ENCODE data around the gene ZNF831. TPM values are rescaled to one million over a fixed set of nuclear protein-coding genes. Genes with fewer than 3 reads are reported as not detected.

Gene ZNF831
- total RNA-seq, 4 donors from 2014 or later: under 0.01 to 1.8 (median 0.87) TPM

- H3K4me3 ChIP-seq: no peak overlapping the region
- H3K36me3 ChIP-seq: no peaks in the 10 kb centered on the region
- no peak for TF ChIP-seq CTCF (IDR thresholded peaks at IDR 0.05)
- TF ChIP-seq POLR2A (IDR thresholded peaks at IDR 0.05): no peak
- no peak for TF ChIP-seq EP300 (IDR thresholded peaks at IDR 0.05)
- peaks cover 0 to 12% of the 10 kb centered on the region in 2 donors for H3K27me3 ChIP-seq
- no peaks in the 10 kb centered on the region for H3K9me3 ChIP-seq
- WGBS, 2 donors: 52 to 63% methylated on average over 2 of the region's 2 CpGs
- DNase-seq (ENCODE audit: low spot score in 2 of 2): no peak
- H3K27ac ChIP-seq: no peak overlapping the region
- H3K4me1 ChIP-seq: no peaks in the 10 kb centered on the region
Observed at GRCh38 chr20:59258221-59258621, 94.6 kb downstream of the ZNF831 start.

DNA sequence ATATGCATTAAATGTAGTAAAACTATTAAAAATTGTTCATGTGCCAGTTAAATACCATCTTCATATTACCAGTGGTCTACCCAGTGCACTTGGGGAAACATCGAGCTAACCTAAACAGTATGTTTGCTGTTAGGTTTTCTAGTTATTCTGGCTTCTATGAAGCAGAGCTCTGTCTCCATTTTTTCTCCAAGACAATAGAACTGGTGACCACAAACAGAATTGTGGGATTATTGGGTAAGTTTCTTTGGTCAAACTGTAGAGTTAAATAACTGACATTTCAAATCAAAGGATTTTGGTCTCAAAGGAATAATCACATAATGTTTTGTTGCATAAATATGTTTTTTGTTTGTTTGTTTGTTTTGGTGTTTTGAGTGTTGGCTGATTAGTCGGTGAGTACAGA lies 96.3 kb downstream of the ZNF831 start:
- 58 to 64% methylated on average over 2 of the region's 2 CpGs for WGBS, 2 donors
- H3K9me3 ChIP-seq: no peaks in the 10 kb centered on the region
- DNase-seq (ENCODE audit: low spot score in 2 of 2): no peak
- no peak overlapping the region for H3K4me3 ChIP-seq
- H3K36me3 ChIP-seq: no peaks in the 10 kb centered on the region
- H3K27ac ChIP-seq: no peak overlapping the region
- H3K27me3 ChIP-seq: peaks cover 0 to 16% of the 10 kb centered on the region in 2 donors
- no peak for TF ChIP-seq CTCF (IDR thresholded peaks at IDR 0.05)
- no peak for TF ChIP-seq POLR2A (IDR thresholded peaks at IDR 0.05)
- TF ChIP-seq EP300 (IDR thresholded peaks at IDR 0.05): no peak
- H3K4me1 ChIP-seq: no peaks in the 10 kb centered on the region

DNA sequence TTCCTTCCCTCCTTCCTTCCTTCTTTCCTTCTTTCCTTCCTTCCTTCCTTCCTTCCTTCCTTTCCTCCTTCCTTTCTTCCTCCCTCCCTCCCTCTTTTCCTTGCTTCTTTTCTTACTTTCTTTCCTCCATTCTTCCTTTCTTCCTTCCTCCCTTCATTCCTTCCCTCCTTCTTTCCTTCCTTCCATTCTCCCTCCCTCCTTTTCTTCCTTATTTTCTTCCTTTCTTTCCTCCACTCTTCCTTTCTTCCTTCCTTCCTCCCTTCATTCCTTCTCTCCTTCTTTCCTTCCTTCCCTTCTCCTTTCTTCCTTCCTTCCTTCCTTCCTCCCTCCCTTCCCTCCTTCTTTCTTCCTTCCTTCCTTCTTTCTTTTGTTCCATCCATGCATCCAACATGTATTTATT lies 101.7 kb downstream of the ZNF831 start:
- no peak for DNase-seq (ENCODE audit: low spot score in 2 of 2)
- H3K27ac ChIP-seq: no peak overlapping the region
- TF ChIP-seq EP300 (IDR thresholded peaks at IDR 0.05) (no peak), CTCF (IDR thresholded peaks at IDR 0.05) (no peak), POLR2A (IDR thresholded peaks at IDR 0.05) (no peak)
- H3K9me3 ChIP-seq: no peaks in the 10 kb centered on the region
- H3K4me1 ChIP-seq: no peaks in the 10 kb centered on the region
- H3K36me3 ChIP-seq: no peaks in the 10 kb centered on the region
- peaks cover 0 to 20% of the 10 kb centered on the region in 2 donors for H3K27me3 ChIP-seq
- H3K4me3 ChIP-seq: no peak overlapping the region

DNA sequence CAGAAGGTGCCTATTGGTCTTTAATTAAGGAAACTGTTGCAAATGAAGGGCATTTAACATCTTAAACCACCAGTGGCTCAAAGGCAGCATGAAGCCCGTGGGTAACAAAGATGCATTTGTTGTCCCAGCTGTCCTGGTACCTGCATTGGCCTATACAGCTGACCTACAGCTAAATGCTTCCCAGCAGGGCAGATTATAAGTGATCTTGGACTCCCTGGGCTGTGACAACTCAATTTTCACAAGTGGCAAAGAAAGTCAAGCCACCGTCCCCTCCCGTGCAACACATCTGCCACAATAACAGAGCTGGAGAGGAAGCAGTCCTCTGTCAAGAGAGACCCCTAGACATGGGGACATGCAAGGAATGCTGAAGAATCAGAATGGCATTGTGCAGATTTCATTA lies 105.2 kb downstream of the ZNF831 start:
- WGBS, 2 donors: 21 to 27% methylated on average over 3 of the region's 3 CpGs
- no peak for TF ChIP-seq POLR2A (IDR thresholded peaks at IDR 0.05)
- TF ChIP-seq EP300 (IDR thresholded peaks at IDR 0.05): no peak
- TF ChIP-seq CTCF (IDR thresholded peaks at IDR 0.05): no peak

DNA sequence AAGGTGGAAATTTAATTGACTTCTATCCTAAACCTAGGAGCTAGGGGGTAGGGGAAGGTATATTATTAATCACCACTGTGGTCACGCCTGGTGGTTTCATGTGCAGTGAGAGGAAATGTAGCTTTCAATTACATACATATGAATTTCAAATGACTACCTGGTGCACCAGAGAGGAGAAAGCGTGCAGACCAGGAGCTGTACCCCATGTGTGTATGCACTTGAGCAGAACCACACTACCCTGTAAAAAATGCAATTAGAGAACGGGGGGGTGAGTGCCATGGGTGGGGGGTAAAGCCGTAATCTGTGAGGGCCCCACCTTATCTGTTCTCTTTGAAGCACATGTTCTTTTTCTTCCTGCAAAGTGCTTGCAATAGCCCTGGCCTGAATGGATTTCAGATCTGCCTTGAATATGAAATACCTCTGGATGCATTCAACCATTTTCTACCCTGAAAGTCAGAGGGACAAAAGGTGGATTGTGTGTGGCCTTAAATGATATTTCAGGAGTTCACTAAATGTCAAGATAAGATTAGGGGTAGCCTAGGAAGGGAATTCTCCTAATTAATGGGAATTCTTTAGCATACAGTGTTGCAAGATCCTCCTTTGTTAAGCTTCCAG lies 105.9 kb downstream of the ZNF831 start:
- TF ChIP-seq POLR2A (IDR thresholded peaks at IDR 0.05): no peak
- TF ChIP-seq CTCF (IDR thresholded peaks at IDR 0.05): no peak
- no peak for TF ChIP-seq EP300 (IDR thresholded peaks at IDR 0.05)
- H3K27me3 ChIP-seq: peaks cover 0 to 8% of the 10 kb centered on the region in 2 donors
- no peak for DNase-seq (ENCODE audit: low spot score in 2 of 2)
- no peaks in the 10 kb centered on the region for H3K9me3 ChIP-seq
- no peak overlapping the region for H3K27ac ChIP-seq
- H3K4me3 ChIP-seq: no peak overlapping the region
- H3K36me3 ChIP-seq: no peaks in the 10 kb centered on the region
- 43 to 54% methylated on average over 4 of the region's 4 CpGs for WGBS, 2 donors
- H3K4me1 ChIP-seq: no peaks in the 10 kb centered on the region

More for the DNA sequence above, 105.2 kb downstream of the ZNF831 start:
- H3K27me3 ChIP-seq: peaks cover 0 to 8% of the 10 kb centered on the region in 2 donors
- no peaks in the 10 kb centered on the region for H3K4me1 ChIP-seq
- no peak for DNase-seq (ENCODE audit: low spot score in 2 of 2)
- no peak overlapping the region for H3K27ac ChIP-seq
- H3K9me3 ChIP-seq: no peaks in the 10 kb centered on the region
- no peaks in the 10 kb centered on the region for H3K36me3 ChIP-seq
- H3K4me3 ChIP-seq: no peak overlapping the region

All from tibial nerve (tissue), 4 donors.